Kidney (tissue), 14 donors: ENCODE results near the gene ZFP91. TPM values are rescaled to one million over a fixed set of nuclear protein-coding genes. Genes with fewer than 3 reads are reported as not detected.
A peak's percentile ranks its signal among the peaks of the same experiment; 100 is the strongest.

Experiments used
- DNase-seq, 5 donors: peaks; one replicate each; pipeline ENCODE4 v3.0.0-alpha.2; 2013 to 2020
- FAIRE-seq: peaks from 2 replicates; lab custom pipeline; 2012; peaks lifted over from hg19 to GRCh38; lab: Jason Lieb, UNC
- H3K27ac ChIP-seq, 2 donors: one replicate each; pipeline ENCODE4 v1.7.0; 2013; ENCODE audit warnings: low read depth in 2 of 2, low read length in 2 of 2, inconsistent platforms in 1 of 2
- H3K27me3 ChIP-seq: one replicate; pipeline ENCODE4 v1.7.1; 2013; ENCODE audit warnings: low read length, inconsistent platforms; ENCODE audit not compliant: control insufficient read depth, insufficient read depth
- H3K36me3 ChIP-seq, 3 donors: one replicate each; pipeline versions ENCODE4 v1.7.0 to v1.7.1; 2013; ENCODE audit warnings: low read length in 3 of 3, control low read depth in 1 of 3, inconsistent platforms in 1 of 3; ENCODE audit not compliant: insufficient read depth in 3 of 3, control insufficient read depth in 2 of 3
- H3K4me1 ChIP-seq, 3 donors: one replicate each; pipeline versions ENCODE4 v1.7.0 to v1.7.1; 2013; ENCODE audit warnings: low read length in 3 of 3, inconsistent platforms in 1 of 3, low read depth in 1 of 3; ENCODE audit not compliant: control insufficient read depth in 2 of 3, insufficient read depth in 2 of 3
- H3K4me3 ChIP-seq, 3 donors: one replicate each; pipeline versions ENCODE4 v1.7.0 to v1.8.1; 2013; ENCODE audit warnings: low read length in 3 of 3, control low read depth in 1 of 3, inconsistent platforms in 1 of 3
- H3K9ac ChIP-seq, 3 donors: one replicate each; pipeline versions ENCODE4 v1.7.0 to v1.7.1; 2013; ENCODE audit warnings: low read length in 3 of 3, control low read depth in 1 of 3, inconsistent platforms in 1 of 3
- H3K9me3 ChIP-seq, 3 donors: one replicate each; pipeline versions ENCODE4 v1.7.0 to v1.7.1; 2013; ENCODE audit warnings: low read length in 3 of 3, control low read depth in 1 of 3, inconsistent platforms in 1 of 3; ENCODE audit not compliant: control insufficient read depth in 2 of 3, insufficient read depth in 1 of 3
- intact Hi-C: fragments of 100-400 bp; cut with DNase I; formaldehyde crosslinking; loops from one replicate; pipeline ENCODE4 v1.11.1; 2022
- polyA plus RNA-seq: library from polyadenylated mRNA; stranded (reverse); fragments of 350-450 nt; fragmentation: Illumina TruSeq; extraction: RNeasy Lipid Tissue Mini Kit (QIAGEN cat#74804); gene quantifications from one replicate; pipeline ENCODE4 v1.2.3, GENCODE V29; 2014; ENCODE audit warnings: low read depth, low replicate concordance; ENCODE audit not compliant: insufficient read depth
- total RNA-seq: library from RNA; stranded (reverse); fragmentation: NEBNext Ultra II Directional; extraction: Animal tissue kit (Norgen Biotek cat#: 25700); gene quantifications from one replicate; pipeline ENCODE4 v1.2.1, GENCODE V29; 2021
- TF ChIP-seq, protein P1 (sequence below): IDR thresholded peaks from 3 replicates; pipeline ENCODE4 v1.5.1; 2012; ENCODE audit warnings: mild to moderate bottlenecking, moderate library complexity, borderline replicate concordance; ENCODE audit not compliant: insufficient read depth; ENCODE audit errors: extremely low read depth
- donor health status: control.
- donor health status: control.
- donor health status: control.
- donor health status: control.
- donor health status: control.
- donor health status: DM: yes; HTN: yes; CAD: no.
- donor health status: Normal renal cell carcinoma (clear cell type).

The ZFP91 gene
- total and polyA plus RNA-seq, 2 donors from 2014 or later, result 14.9 to 43.7 TPM

DNA sequence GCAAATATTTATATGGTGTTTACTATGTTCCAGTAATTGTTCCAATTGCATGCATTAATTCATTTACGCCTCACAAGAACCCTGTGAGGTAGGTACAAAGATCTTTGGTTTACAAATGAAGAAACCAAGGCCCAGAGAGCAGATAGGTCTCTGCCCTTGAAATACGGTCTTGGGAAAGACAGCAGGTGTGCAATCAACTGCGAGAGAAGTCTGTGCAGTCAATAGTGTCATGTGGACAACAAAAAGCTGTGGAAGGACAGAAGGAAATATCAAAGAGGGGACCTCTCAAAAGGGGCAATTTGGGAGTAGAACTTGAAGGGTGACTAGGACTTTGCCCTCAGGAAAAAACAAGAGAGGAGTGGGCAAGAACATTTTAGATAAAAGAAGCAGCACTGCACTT is 52.5 kb downstream of the ZFP91 start:
- H3K27me3 ChIP-seq, result no peaks in the 10 kb centered on the region
- no peak for DNase-seq
- H3K27ac ChIP-seq, result no peak overlapping the region
- H3K9ac ChIP-seq, result no peak overlapping the region
- no peaks in the 10 kb centered on the region for H3K4me1 ChIP-seq
- TF ChIP-seq, protein P1, sequence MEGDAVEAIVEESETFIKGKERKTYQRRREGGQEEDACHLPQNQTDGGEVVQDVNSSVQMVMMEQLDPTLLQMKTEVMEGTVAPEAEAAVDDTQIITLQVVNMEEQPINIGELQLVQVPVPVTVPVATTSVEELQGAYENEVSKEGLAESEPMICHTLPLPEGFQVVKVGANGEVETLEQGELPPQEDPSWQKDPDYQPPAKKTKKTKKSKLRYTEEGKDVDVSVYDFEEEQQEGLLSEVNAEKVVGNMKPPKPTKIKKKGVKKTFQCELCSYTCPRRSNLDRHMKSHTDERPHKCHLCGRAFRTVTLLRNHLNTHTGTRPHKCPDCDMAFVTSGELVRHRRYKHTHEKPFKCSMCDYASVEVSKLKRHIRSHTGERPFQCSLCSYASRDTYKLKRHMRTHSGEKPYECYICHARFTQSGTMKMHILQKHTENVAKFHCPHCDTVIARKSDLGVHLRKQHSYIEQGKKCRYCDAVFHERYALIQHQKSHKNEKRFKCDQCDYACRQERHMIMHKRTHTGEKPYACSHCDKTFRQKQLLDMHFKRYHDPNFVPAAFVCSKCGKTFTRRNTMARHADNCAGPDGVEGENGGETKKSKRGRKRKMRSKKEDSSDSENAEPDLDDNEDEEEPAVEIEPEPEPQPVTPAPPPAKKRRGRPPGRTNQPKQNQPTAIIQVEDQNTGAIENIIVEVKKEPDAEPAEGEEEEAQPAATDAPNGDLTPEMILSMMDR, result no peak
- no peaks in the 10 kb centered on the region for H3K9me3 ChIP-seq
- H3K4me3 ChIP-seq, result no peak overlapping the region
- no peak for FAIRE-seq
- intact Hi-C loops, result no loop called here
- no peaks in the 10 kb centered on the region for H3K36me3 ChIP-seq

DNA sequence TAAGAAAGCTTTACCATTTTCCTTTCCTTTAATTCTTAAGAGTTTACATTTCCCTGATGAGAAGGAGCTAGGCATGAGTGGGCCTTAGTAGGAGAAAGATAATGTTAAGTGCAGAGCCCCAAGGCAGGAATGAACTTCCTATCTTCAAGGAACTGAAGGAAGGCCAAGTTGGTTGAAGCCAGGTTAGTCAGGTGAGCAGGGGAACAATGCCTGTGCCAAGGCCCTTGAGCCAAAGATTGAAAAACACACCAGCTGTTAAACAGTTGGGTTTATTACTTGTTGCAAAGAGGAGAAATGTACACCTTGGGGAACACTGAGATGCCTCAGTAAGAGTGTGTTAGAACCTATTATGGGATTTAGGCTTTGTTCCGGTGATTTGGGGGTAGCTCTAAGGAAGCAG is 53.6 kb downstream of the ZFP91 start:
- Histone ChIP-seq H3K4me3 (no peak overlapping the region), H3K9me3 (no peaks in the 10 kb centered on the region), H3K36me3 (no peaks in the 10 kb centered on the region), H3K9ac (no peak overlapping the region), H3K4me1 (no peaks in the 10 kb centered on the region), H3K27ac (no peak overlapping the region), H3K27me3 (no peaks in the 10 kb centered on the region)
- DNase-seq (no peak), FAIRE-seq (no peak)
- TF ChIP-seq, protein P1, result no peak
- intact Hi-C loops, result no loop called here

DNA sequence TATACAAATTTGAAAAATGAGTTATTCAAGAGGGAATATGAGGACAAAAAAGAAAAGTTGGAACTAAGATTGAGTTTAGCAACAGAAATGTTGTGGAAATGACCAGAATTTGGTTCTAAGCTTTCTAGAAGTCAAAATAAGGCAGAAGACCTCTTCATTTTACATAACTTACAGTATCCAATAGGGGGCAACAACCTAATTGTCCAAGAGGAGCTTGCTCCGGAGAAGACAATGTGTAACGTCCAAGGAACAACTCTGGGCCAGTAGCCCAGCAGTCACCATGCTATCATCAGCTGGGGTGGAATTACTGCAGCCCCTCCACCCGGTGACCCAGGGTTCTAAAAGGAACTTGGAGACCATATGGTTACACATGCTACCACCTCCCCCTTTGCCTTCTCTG is 57.7 kb downstream of the ZFP91 start:
- Histone ChIP-seq H3K27ac (no peak overlapping the region), H3K4me1 (peaks cover 0 to 7% (median 6%) of the 10 kb centered on the region in 3 donors), H3K36me3 (no peaks in the 10 kb centered on the region), H3K9me3 (no peaks in the 10 kb centered on the region), H3K9ac (no peak overlapping the region), H3K27me3 (no peaks in the 10 kb centered on the region), H3K4me3 (no peak overlapping the region)
- intact Hi-C loops, result no loop called here
- FAIRE-seq, result no peak
- TF ChIP-seq, protein P1, result no peak
- DNase-seq, result no peak

DNA sequence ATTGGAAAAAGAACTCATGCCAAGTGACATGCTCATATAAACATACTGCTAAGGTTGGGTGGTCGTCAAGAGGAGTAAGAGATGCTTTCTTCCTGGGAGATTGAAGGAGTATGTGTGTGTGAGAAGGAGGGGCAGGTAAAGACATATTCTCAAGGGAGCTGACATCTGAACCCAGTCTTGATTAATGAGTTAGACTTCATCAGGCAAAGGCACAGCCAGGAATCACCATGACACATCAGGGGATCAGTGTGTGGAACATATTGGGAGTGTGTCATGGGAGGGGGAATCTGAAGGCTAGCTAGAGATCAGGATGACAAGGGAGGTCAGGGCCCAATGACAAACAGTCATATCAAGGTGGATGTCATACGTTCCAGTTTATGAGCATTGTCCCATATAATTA is 58.5 kb downstream of the ZFP91 start:
- H3K9me3 ChIP-seq, result no peaks in the 10 kb centered on the region
- no peak overlapping the region for H3K27ac ChIP-seq
- H3K4me3 ChIP-seq, result no peak overlapping the region
- DNase-seq (peak in 1 of 5 donors; percentile 22), FAIRE-seq (no peak)
- TF ChIP-seq, protein P1, result no peak
- H3K4me1 ChIP-seq, result peaks cover 0 to 7% (median 6%) of the 10 kb centered on the region in 3 donors
- no peaks in the 10 kb centered on the region for H3K27me3 ChIP-seq
- H3K36me3 ChIP-seq, result no peaks in the 10 kb centered on the region
- intact Hi-C loops, result no loop called here
- H3K9ac ChIP-seq, result no peak overlapping the region
